GM23338 (cell line): ENCODE measurements around the gene LMO7.

Experiments
- CTCF ChIP-seq, 2 experiments: fragments of 200-600 bp in 1 of 2; sonication (generic) in 1 of 2; conservative IDR thresholded peaks; 2 replicates each; pipeline versions ENCODE4 v1.5.1 to v1.6.1; 2016 to 2017; ENCODE audit warnings: antibody characterized with exemption in 2 of 2, low read depth in 2 of 2, mild to moderate bottlenecking in 2 of 2, moderate library complexity in 1 of 2
- POLR2AphosphoS5 ChIP-seq: IDR thresholded peaks from 2 replicates; pipeline ENCODE4 v1.6.1; 2016; ENCODE audit warnings: antibody characterized with exemption, low read depth
- REST ChIP-seq: IDR thresholded peaks from one replicate; pipeline ENCODE4 v1.6.1; 2018; ENCODE audit warnings: antibody characterized with exemption; ENCODE audit not compliant: unreplicated experiment

- TF ChIP-seq CTCF (conservative IDR thresholded peaks at IDR 0.05; ENCODE audit: low read depth in 2 of 2) (no peak), POLR2AphosphoS5 (no peak), REST (no peak)
Measured at GRCh38 chr13:75744127-75744526, 108.0 kb downstream of the LMO7 start.
